Activated T-cell treated with anti-CD3 and anti-CD28 coated beads, Interleukin-2, amount 50 U/mL, for 24 hours (primary cell): ENCODE data around the gene PITPNC1.
"Not testable (repeated sequence)": the region's sequence is repeated elsewhere in the genome, so short reads cannot be mapped to it uniquely, and the experiment has no call there.

Experiments used
- DNase-seq: peaks from one replicate; pipeline ENCODE4 v3.0.0-alpha.2; 2020
- H3K27ac Mint-ChIP-seq: 2 replicates; pipeline ENCODE4 v1.8.0; 2020; ENCODE audit warnings: mild to moderate bottlenecking, mixed read lengths
- H3K27me3 Mint-ChIP-seq: 2 replicates; pipeline ENCODE4 v1.8.0; 2020; ENCODE audit warnings: mixed read lengths
- H3K36me3 Mint-ChIP-seq: 2 replicates; pipeline ENCODE4 v1.8.0; 2020; ENCODE audit warnings: low read depth, mixed read lengths
- H3K4me1 Mint-ChIP-seq: 2 replicates; pipeline ENCODE4 v1.8.0; 2020; ENCODE audit warnings: low read depth, mixed read lengths
- H3K4me3 Mint-ChIP-seq: 2 replicates; pipeline ENCODE4 v1.8.0; 2020; ENCODE audit warnings: mild to moderate bottlenecking, moderate library complexity, mixed read lengths
- H3K9me3 Mint-ChIP-seq: 2 replicates; pipeline ENCODE4 v1.8.0; 2020; ENCODE audit warnings: mixed read lengths

The PITPNC1 gene

DNA sequence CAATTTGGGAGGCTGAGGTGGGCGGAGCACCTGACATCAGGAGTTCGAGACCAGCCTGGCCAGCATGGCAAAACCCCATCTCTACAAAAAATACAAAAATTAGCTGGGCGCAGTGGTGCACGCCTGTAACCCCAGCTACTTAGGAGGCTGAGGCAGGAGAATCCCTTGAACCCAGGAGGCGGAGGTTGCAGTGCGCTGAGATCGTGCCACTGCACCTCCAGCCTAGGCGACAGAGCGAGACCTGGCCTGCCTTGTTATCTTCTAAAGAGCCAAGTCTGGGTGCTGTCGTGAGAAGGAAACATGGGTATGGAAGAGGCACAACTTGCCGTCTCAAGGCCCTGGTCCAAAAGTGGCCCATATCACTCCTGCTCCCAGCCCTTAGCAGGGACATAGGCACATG, 103.9 kb downstream of the PITPNC1 start:
- peak overlapping the region; percentile 94 for H3K27ac Mint-ChIP-seq

DNA sequence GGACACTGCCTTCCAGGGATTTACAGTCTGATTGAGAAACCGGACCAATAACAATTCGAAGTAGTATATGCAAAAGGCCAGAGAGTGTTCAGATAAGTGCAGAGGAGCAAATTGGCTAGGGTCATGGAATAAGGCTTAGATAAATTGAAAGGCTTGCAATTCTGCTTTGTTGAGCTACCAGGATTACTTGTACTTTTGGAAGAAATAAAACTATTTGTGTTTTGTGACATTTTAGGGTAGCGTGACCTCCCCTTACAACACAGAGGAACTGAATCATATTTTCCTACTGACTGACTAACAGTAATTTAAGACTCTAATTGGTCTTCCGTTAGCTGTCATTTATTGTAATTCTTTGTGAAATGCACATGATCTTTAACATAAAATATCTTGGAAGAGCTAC, 104.7 kb downstream of the PITPNC1 start:
- no peaks in the 10 kb centered on the region for H3K27me3 Mint-ChIP-seq
- no peak for DNase-seq
- H3K27ac Mint-ChIP-seq, result peak overlapping the region; percentile 94
- H3K9me3 Mint-ChIP-seq, result no peaks in the 10 kb centered on the region
- H3K4me3 Mint-ChIP-seq, result peak overlapping the region; percentile 41
- peaks cover 88% of the 10 kb centered on the region for H3K4me1 Mint-ChIP-seq
- H3K36me3 Mint-ChIP-seq, result peaks cover 1% of the 10 kb centered on the region

More for the DNA sequence above, 103.9 kb downstream of the PITPNC1 start:
- H3K36me3 Mint-ChIP-seq, DNase-seq, H3K27me3 Mint-ChIP-seq, H3K9me3 Mint-ChIP-seq, H3K4me3 Mint-ChIP-seq: not testable (repeated sequence)
- H3K4me1 Mint-ChIP-seq, result peaks cover 86% of the 10 kb centered on the region

DNA sequence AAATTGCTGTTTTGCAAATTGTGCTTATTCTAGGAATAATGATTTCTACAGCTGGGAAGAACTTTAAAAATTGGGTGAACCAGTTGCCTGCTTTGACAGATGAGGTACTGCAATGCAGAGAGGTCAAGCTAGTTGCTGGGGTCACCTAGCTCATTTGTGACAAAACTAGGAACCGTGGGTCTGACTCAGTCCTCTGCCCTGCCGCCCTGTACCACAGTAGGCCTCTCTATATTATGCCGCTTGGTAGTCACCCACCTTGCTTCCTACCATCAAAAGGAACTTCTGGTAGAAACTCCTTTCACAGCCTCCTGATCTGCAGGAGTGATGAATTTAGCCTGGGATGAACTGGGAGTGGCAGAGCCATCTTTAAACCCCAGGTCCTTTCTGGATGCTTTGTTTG, 105.7 kb downstream of the PITPNC1 start:
- Mint-ChIP-seq H3K4me3 (no peak overlapping the region), H3K27ac (peak overlapping the region; percentile 85), H3K27me3 (no peaks in the 10 kb centered on the region), H3K9me3 (no peaks in the 10 kb centered on the region), H3K4me1 (peaks cover 92% of the 10 kb centered on the region), H3K36me3 (peaks cover 2% of the 10 kb centered on the region)
- DNase-seq, result no peak

DNA sequence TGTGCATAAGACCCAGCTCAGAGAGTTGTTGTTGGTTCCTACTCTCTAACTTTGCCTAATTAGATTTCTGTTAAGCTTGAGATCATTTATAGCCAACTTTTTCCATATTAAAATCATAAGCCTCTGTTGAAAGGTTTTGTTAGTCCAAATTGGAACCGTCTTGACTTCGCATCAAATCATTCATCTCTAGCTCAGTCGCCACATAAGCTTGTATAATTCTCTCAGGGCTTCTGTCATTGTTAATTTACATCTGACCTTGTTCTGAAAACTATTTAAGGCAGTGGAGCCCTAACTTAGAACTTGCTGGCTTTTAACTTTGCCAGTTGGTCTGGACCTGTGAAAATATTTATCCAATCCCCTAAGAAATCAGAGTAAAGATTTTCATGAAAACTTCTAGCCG, 107.2 kb downstream of the PITPNC1 start:
- H3K27ac Mint-ChIP-seq, result peak overlapping the region; percentile 2

GRCh38 chr17:67485666-67486065, 108.6 kb downstream of the PITPNC1 start:
- peaks cover 15% of the 10 kb centered on the region for H3K36me3 Mint-ChIP-seq
- H3K4me1 Mint-ChIP-seq, result peaks cover 88% of the 10 kb centered on the region
- H3K27ac Mint-ChIP-seq, result no peak overlapping the region
- DNase-seq, result no peak
- H3K27me3 Mint-ChIP-seq, result no peaks in the 10 kb centered on the region
- H3K9me3 Mint-ChIP-seq, result peaks cover 3% of the 10 kb centered on the region
- no peak overlapping the region for H3K4me3 Mint-ChIP-seq

More for the DNA sequence above, 107.2 kb downstream of the PITPNC1 start:
- DNase-seq, result no peak
- Mint-ChIP-seq H3K4me3 (no peak overlapping the region), H3K27me3 (no peaks in the 10 kb centered on the region), H3K4me1 (peaks cover 88% of the 10 kb centered on the region), H3K9me3 (peaks cover 2% of the 10 kb centered on the region), H3K36me3 (peaks cover 13% of the 10 kb centered on the region)

DNA sequence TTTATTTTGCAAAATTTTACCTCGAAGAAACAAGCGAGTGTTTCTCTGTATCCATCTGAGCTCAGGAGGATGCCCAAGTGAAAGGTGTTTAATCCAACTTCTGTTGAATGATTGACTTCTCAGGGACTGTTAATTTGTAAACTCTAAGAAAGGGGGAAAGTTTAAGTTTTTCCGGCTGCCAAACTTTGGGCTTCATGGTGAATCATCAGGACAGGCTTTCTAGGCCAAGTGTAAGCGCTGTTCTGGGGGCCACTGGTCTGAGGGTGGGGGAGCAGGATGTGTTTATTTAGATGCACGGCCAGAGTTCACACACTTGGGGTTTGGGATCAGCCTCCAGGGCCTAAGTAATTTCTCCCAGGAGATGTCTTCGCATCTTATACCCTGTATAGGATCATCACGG, 110.4 kb downstream of the PITPNC1 start:
- DNase-seq, result no peak
- Mint-ChIP-seq H3K27me3 (no peaks in the 10 kb centered on the region), H3K9me3 (peaks cover 3% of the 10 kb centered on the region), H3K4me3 (no peak overlapping the region), H3K27ac (peak overlapping the region; percentile 68), H3K4me1 (peaks cover 90% of the 10 kb centered on the region), H3K36me3 (peaks cover 17% of the 10 kb centered on the region)

DNA sequence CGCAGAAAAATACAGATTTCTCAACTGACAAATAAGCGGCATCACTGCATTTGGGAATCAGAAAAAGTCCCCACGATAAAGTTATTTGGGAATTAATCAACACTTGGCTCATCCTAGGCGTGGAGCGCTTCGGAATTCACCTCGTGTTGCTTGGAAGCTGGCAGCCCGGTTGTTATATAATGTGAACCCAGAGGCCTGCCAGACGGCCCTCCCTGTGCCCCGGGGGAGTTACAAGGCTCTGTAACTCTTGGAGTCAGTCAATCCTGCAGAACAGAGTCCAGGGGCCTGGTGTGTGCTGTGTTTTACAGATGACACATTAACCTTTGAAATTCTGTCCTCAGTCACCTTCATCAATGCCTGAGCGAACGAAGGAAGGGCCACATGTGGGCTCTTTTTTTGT, 111.1 kb downstream of the PITPNC1 start:
- Mint-ChIP-seq H3K4me3 (no peak overlapping the region), H3K4me1 (peaks cover 90% of the 10 kb centered on the region), H3K36me3 (peaks cover 17% of the 10 kb centered on the region), H3K9me3 (peaks cover 3% of the 10 kb centered on the region), H3K27me3 (no peaks in the 10 kb centered on the region), H3K27ac (peak overlapping the region; percentile 68)
- no peak for DNase-seq

GRCh38 chr17:67488768-67489167, 111.7 kb downstream of the PITPNC1 start:
- H3K4me1 Mint-ChIP-seq, result peaks cover 90% of the 10 kb centered on the region
- H3K4me3 Mint-ChIP-seq, result no peak overlapping the region
- peaks cover 17% of the 10 kb centered on the region for H3K36me3 Mint-ChIP-seq
- peak overlapping the region; percentile 88 for H3K27ac Mint-ChIP-seq
- H3K9me3 Mint-ChIP-seq, result peaks cover 3% of the 10 kb centered on the region
- no peaks in the 10 kb centered on the region for H3K27me3 Mint-ChIP-seq
- no peak for DNase-seq

DNA sequence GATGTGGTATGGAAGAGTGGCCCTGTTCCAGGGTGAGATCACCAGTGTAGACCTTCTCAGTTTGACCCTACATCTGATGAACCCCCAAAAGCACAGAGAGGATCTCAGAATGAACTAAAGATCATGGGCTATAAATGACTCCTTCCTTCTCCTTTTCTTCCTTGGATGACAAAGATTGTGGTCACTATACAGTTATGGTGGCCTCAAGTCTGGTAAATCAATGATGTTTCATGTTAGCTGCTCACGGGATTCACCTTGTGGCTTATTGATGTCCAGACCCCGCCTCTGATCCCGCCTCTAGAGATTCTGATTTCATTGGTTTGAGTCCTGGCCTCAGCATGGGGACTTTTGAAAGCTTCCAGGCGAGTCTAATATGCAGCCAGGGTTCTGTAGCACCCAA, 112.2 kb downstream of the PITPNC1 start:
- H3K27me3 Mint-ChIP-seq, result no peaks in the 10 kb centered on the region
- H3K27ac Mint-ChIP-seq, result peak overlapping the region; percentile 88
- no peak for DNase-seq
- peaks cover 91% of the 10 kb centered on the region for H3K4me1 Mint-ChIP-seq
- no peak overlapping the region for H3K4me3 Mint-ChIP-seq
- peaks cover 3% of the 10 kb centered on the region for H3K9me3 Mint-ChIP-seq
- peaks cover 17% of the 10 kb centered on the region for H3K36me3 Mint-ChIP-seq

- Mint-ChIP-seq H3K27me3 (no peaks in the 10 kb centered on the region), H3K9me3 (peaks cover 5% of the 10 kb centered on the region), H3K27ac (peak overlapping the region; percentile 38), H3K36me3 (peaks cover 18% of the 10 kb centered on the region), H3K4me1 (peaks cover 84% of the 10 kb centered on the region), H3K4me3 (no peak overlapping the region)
- DNase-seq, result no peak
These were observed 113.4 kb downstream of the PITPNC1 start for GRCh38 chr17:67490471-67490870.

DNA sequence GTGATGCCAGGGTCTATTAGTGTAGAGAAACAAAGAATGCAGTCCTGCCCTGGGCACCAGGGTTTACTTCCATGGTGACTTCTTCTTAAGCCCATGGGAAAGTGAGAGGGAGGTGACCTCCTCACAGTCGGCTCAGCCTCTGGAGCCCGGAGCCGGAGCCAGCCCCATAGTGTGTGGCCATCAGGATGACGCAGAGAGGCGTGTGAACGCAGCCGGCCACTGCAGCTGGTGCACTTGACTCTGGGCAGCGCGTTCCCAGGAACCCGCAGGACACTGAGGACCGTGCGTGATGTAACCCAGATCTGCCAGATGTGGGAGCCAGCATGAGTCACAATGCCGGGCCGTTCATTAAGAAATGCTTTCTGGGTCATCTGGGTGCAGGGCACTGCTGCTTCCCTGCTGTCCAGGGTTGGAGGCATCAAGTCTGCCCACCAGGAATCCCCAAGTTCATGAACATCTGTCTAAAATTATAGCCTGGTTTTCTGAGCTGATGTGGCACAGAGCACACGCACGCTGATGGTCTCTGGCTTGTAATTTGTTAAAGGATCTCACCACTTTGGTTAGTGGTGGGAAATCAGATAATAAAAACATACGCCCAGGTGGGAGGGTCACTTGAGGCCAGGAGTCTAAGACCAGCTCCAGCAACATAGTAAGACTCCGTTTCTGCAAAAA, 114.1 kb downstream of the PITPNC1 start:
- Mint-ChIP-seq H3K27me3 (no peaks in the 10 kb centered on the region), H3K4me3 (no peak overlapping the region), H3K4me1 (peaks cover 86% of the 10 kb centered on the region), H3K9me3 (peaks cover 6% of the 10 kb centered on the region), H3K27ac (peak overlapping the region; percentile 44), H3K36me3 (peaks cover 19% of the 10 kb centered on the region)
- no peak for DNase-seq

DNA sequence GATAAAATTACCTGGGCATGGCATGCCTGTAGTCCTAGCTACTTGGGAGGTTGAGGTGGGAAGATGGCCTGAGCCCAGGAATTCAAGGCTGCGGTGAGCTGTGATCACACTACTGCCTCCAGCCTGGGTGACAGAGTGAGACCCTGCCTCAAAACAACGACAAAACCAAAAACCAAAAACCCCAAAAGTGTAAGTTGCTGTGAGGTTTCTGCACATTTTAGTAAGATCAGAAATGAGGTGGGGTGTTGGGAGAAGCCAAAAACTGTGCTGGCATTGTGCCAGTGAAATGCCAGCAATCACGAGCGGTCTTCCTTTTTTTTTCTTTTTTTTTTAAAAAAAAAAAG, 114.6 kb downstream of the PITPNC1 start:
- Mint-ChIP-seq H3K4me1 (peaks cover 85% of the 10 kb centered on the region), H3K36me3 (peaks cover 19% of the 10 kb centered on the region), H3K27ac (peak overlapping the region; percentile 44), H3K27me3 (no peaks in the 10 kb centered on the region), H3K4me3 (no peak overlapping the region), H3K9me3 (peaks cover 6% of the 10 kb centered on the region)
- no peak for DNase-seq

GRCh38 chr17:67492251-67492740, 115.2 kb downstream of the PITPNC1 start:
- no peak for DNase-seq
- Mint-ChIP-seq H3K9me3 (peaks cover 6% of the 10 kb centered on the region), H3K4me3 (peak overlapping the region; percentile 19), H3K27me3 (no peaks in the 10 kb centered on the region), H3K27ac (peak overlapping the region; percentile 51), H3K36me3 (peaks cover 19% of the 10 kb centered on the region), H3K4me1 (peaks cover 79% of the 10 kb centered on the region)

- Mint-ChIP-seq H3K27ac (peak overlapping the region; percentile 51), H3K4me3 (no peak overlapping the region), H3K27me3 (no peaks in the 10 kb centered on the region), H3K9me3 (peaks cover 6% of the 10 kb centered on the region), H3K36me3 (peaks cover 15% of the 10 kb centered on the region), H3K4me1 (peaks cover 72% of the 10 kb centered on the region)
- no peak for DNase-seq
These were observed 115.9 kb downstream of the PITPNC1 start for GRCh38 chr17:67492824-67493517.

DNA sequence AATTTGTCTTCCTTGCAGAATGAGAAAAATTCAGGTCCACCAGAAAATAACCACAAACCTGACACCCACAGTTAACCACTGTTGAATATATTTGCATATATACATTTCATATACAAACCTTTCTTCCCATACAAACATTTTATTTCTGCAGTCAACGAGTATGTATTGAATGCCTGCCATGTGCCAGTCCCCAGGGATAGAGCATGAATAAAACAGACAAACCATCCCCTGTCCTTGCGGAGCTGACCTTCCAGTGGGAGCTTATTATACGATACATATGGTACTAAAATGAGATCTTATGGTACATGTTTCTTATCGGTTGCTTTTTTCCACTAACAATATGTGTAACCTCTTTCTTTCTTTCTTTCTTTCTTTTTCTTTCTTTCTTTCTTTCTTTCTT, 116.7 kb downstream of the PITPNC1 start:
- H3K27me3 Mint-ChIP-seq, result no peaks in the 10 kb centered on the region
- H3K9me3 Mint-ChIP-seq, result peaks cover 6% of the 10 kb centered on the region
- no peak overlapping the region for H3K4me3 Mint-ChIP-seq
- no peak for DNase-seq
- H3K4me1 Mint-ChIP-seq, result peaks cover 73% of the 10 kb centered on the region
- peaks cover 11% of the 10 kb centered on the region for H3K36me3 Mint-ChIP-seq
- H3K27ac Mint-ChIP-seq, result peak overlapping the region; percentile 44
